H1 (cell line): ENCODE measurements around the gene PCBP2. TPM values are rescaled to one million over a fixed set of nuclear protein-coding genes. Genes with fewer than 3 reads are reported as not detected.

Experiments used
- CTCF ChIA-PET: fragments of 300-600 bp; sonication (Branson Sonifier 250); formaldehyde crosslinking; loops from one replicate; lab custom pipeline; 2021; ENCODE audit not compliant: partially characterized antibody; lab: Charles Lee
- POLR2A ChIA-PET: fragments of 300-600 bp; sonication (Branson Sonifier 250); formaldehyde crosslinking; loops from one replicate; lab custom pipeline; 2021; ENCODE audit warnings: inconsistent platforms; ENCODE audit not compliant: partially characterized antibody; lab: Charles Lee
- DNase-seq, 2 experiments: peaks; one replicate each; pipeline versions ENCODE4 v3.0.0 to v3.0.0-alpha.2; 2010 to 2022; ENCODE audit warnings: low spot score in 2 of 2, low read depth in 1 of 2, mixed read lengths in 1 of 2
- FAIRE-seq: peaks from 2 replicates; lab custom pipeline; 2011; peaks lifted over from hg19 to GRCh38; lab: Jason Lieb, UNC
- H2AFZ ChIP-seq: 2 replicates; pipeline ENCODE4 v1.8.1; 2012; ENCODE audit warnings: low read length, inconsistent platforms
- H2AK5ac ChIP-seq: 2 replicates; pipeline ENCODE4 v1.6.1; 2013; ENCODE audit warnings: low read depth, low read length
- H2BK120ac ChIP-seq: replicated peaks from 2 replicates; pipeline ENCODE3; 2013; ENCODE audit warnings: low read depth, low read length, inconsistent platforms
- H2BK12ac ChIP-seq: 2 replicates; pipeline ENCODE4 v1.6.1; 2013; ENCODE audit warnings: low read depth, low read length
- H2BK15ac ChIP-seq: 2 replicates; pipeline ENCODE4 v1.6.1; 2013; ENCODE audit warnings: low read length
- H2BK20ac ChIP-seq: 2 replicates; pipeline ENCODE4 v1.6.1; 2013; ENCODE audit warnings: low read length
- H2BK5ac ChIP-seq: 2 replicates; pipeline ENCODE4 v1.6.1; 2013; ENCODE audit warnings: low read depth, low read length
- H3K14ac ChIP-seq: 2 replicates; pipeline ENCODE4 v1.6.1; 2013; ENCODE audit warnings: inconsistent platforms; ENCODE audit not compliant: insufficient read length
- H3K18ac ChIP-seq: 2 replicates; pipeline ENCODE4 v1.6.1; 2013; ENCODE audit warnings: low read length; ENCODE audit errors: extremely low read depth
- H3K23ac ChIP-seq: 2 replicates; pipeline ENCODE4 v1.6.1; 2013; ENCODE audit warnings: inconsistent platforms; ENCODE audit not compliant: insufficient read length
- H3K23me2 ChIP-seq: 2 replicates; pipeline ENCODE4 v1.6.1; 2013; ENCODE audit warnings: low read depth, low read length
- H3K27ac ChIP-seq: 2 replicates; pipeline ENCODE4 v1.6.1; 2011; ENCODE audit warnings: low read depth, low read length, inconsistent platforms
- H3K27me3 ChIP-seq, 4 experiments: replicated peaks in 1 of 4; 1 replicate in 1 of 4; 2 replicates in 3 of 4; pipeline versions ENCODE4 v1.6.1 to v1.8.1; 2011 to 2013; ENCODE audit warnings: low read length in 3 of 4, mild to moderate bottlenecking in 3 of 4, inconsistent platforms in 2 of 4, mixed read lengths in 2 of 4, moderate library complexity in 1 of 4; ENCODE audit not compliant: control insufficient read depth in 3 of 4, insufficient read depth in 3 of 4; ENCODE audit errors: extremely low read depth in 1 of 4
- H3K36me3 ChIP-seq, 4 experiments: 2 replicates each; pipeline versions ENCODE4 v1.6.1 to v1.8.1; 2011 to 2013; ENCODE audit warnings: mild to moderate bottlenecking in 4 of 4, low read length in 3 of 4, moderate library complexity in 2 of 4, control low read depth in 1 of 4, inconsistent platforms in 1 of 4; ENCODE audit not compliant: insufficient read depth in 4 of 4, control insufficient read depth in 2 of 4
- H3K4ac ChIP-seq: replicated peaks from 2 replicates; pipeline ENCODE3; 2013; ENCODE audit warnings: low read length, low read depth, mixed read lengths, inconsistent platforms; ENCODE audit not compliant: insufficient read length
- H3K4me1 ChIP-seq, 4 experiments: replicated peaks in 1 of 4; 1 replicate in 1 of 4; 2 replicates in 3 of 4; pipeline versions ENCODE4 v1.6.1 to v1.8.1; 2011 to 2013; ENCODE audit warnings: low read length in 3 of 4, inconsistent platforms in 2 of 4, mixed read lengths in 1 of 4; ENCODE audit not compliant: insufficient read depth in 4 of 4, control insufficient read depth in 3 of 4
- H3K4me2 ChIP-seq, 2 experiments: 2 replicates each; pipeline versions ENCODE4 v1.6.1 to v1.8.1; 2011 to 2013; ENCODE audit warnings: low read depth in 2 of 2, low read length in 2 of 2, control low read depth in 1 of 2, inconsistent platforms in 1 of 2, mild to moderate bottlenecking in 1 of 2; ENCODE audit not compliant: insufficient read depth in 1 of 2
- H3K4me3 ChIP-seq, 4 experiments: fragments of 200-600, 300-600 bp in 1 of 4; sonication (generic), shearing (Covaris generic), sonication (Bioruptor Twin) in 1 of 4; 2 replicates each; pipeline versions ENCODE4 v1.5.1 to v1.8.1; 2011 to 2016; ENCODE audit warnings: low read length in 4 of 4, low read depth in 3 of 4, control low read depth in 2 of 4, inconsistent platforms in 2 of 4, mild to moderate bottlenecking in 2 of 4, mixed read lengths in 1 of 4, moderate library complexity in 1 of 4; ENCODE audit not compliant: insufficient read depth in 2 of 4; ENCODE audit errors: extremely low read depth in 1 of 4
- H3K56ac ChIP-seq: replicated peaks from 2 replicates; pipeline ENCODE3; 2013; ENCODE audit warnings: low read depth, mild to moderate bottlenecking, mixed read lengths, low read length, inconsistent platforms; ENCODE audit not compliant: insufficient read length
- H3K79me1 ChIP-seq: 2 replicates; pipeline ENCODE4 v1.6.1; 2013; ENCODE audit warnings: low read depth, low read length, control low read depth
- H3K79me2 ChIP-seq, 2 experiments: 2 replicates each; pipeline versions ENCODE4 v1.6.1 to v1.8.1; 2012 to 2013; ENCODE audit warnings: low read length in 2 of 2, mild to moderate bottlenecking in 2 of 2, inconsistent platforms in 1 of 2; ENCODE audit not compliant: insufficient read depth in 2 of 2, control insufficient read depth in 1 of 2
- H3K9ac ChIP-seq, 4 experiments: replicated peaks in 1 of 4; 1 replicate in 1 of 4; 2 replicates in 3 of 4; pipeline versions ENCODE4 v1.6.1 to v1.8.1; 2011 to 2013; ENCODE audit warnings: low read depth in 3 of 4, low read length in 3 of 4, control low read depth in 2 of 4, mild to moderate bottlenecking in 2 of 4, moderate library complexity in 2 of 4, inconsistent platforms in 1 of 4; ENCODE audit errors: extremely low read depth in 1 of 4
- H3K9me3 ChIP-seq, 2 experiments: 2 replicates each; pipeline versions ENCODE4 v1.6.1 to v1.8.1; 2012 to 2013; ENCODE audit warnings: mild to moderate bottlenecking in 2 of 2, moderate library complexity in 2 of 2, control low read depth in 1 of 2, inconsistent platforms in 1 of 2, low read depth in 1 of 2, low read length in 1 of 2, mixed read lengths in 1 of 2; ENCODE audit not compliant: insufficient read depth in 2 of 2
- H4K20me1 ChIP-seq, 2 experiments: replicated peaks in 1 of 2; 2 replicates each; pipeline versions ENCODE3 to v1.8.1; 2011 to 2013; ENCODE audit warnings: inconsistent platforms in 2 of 2, low read length in 2 of 2, mild to moderate bottlenecking in 1 of 2; ENCODE audit not compliant: insufficient read depth in 2 of 2, control insufficient read depth in 1 of 2
- H4K5ac ChIP-seq: 2 replicates; pipeline ENCODE4 v1.6.1; 2013; ENCODE audit warnings: low read length, low read depth, mixed read lengths, inconsistent platforms; ENCODE audit not compliant: insufficient read length
- H4K8ac ChIP-seq: 2 replicates; pipeline ENCODE4 v1.8.0; 2013; ENCODE audit warnings: mild to moderate bottlenecking, moderate library complexity, low read length, inconsistent platforms; ENCODE audit not compliant: insufficient read depth; ENCODE audit errors: extremely low read depth
- H4K91ac ChIP-seq: replicated peaks from 2 replicates; pipeline ENCODE3; 2013; ENCODE audit warnings: low read length, mixed read lengths, inconsistent platforms; ENCODE audit not compliant: insufficient read length
- BCL11A ChIP-seq, 2 experiments: IDR thresholded peaks; one replicate each; pipeline ENCODE4 v1.6.1; 2011; ENCODE audit warnings: low read depth in 2 of 2, low read length in 2 of 2, mild to moderate bottlenecking in 2 of 2
- BRCA1 ChIP-seq: IDR thresholded peaks from 2 replicates; pipeline ENCODE4 v1.6.1; 2012; ENCODE audit warnings: low read depth, low read length, improper control_type of control experiment
- GABPA ChIP-seq: IDR thresholded peaks from 2 replicates; pipeline ENCODE4 v1.6.1; 2011; ENCODE audit warnings: mild to moderate bottlenecking, low read length, moderate library complexity, borderline replicate concordance; ENCODE audit not compliant: insufficient read depth
- KDM1A ChIP-seq: fragments of 200-600, 300-600 bp; sonication (generic); IDR thresholded peaks from 2 replicates; pipeline ENCODE4 v1.7.1; 2016; ENCODE audit warnings: mild to moderate bottlenecking, low read length, borderline replicate concordance
- KDM4A ChIP-seq: IDR thresholded peaks from one replicate; pipeline ENCODE4 v1.7.1; 2012; ENCODE audit warnings: low read depth, mild to moderate bottlenecking, moderate library complexity, low read length, inconsistent platforms; ENCODE audit not compliant: severe bottlenecking
- NANOG ChIP-seq: IDR thresholded peaks from 2 replicates; pipeline ENCODE4 v1.6.1; 2011; ENCODE audit warnings: low read length, low read depth, mild to moderate bottlenecking, inconsistent platforms; ENCODE audit not compliant: insufficient read depth, poor library complexity, severe bottlenecking
- RBBP5 ChIP-seq: IDR thresholded peaks from 2 replicates; pipeline ENCODE4 v1.7.1; 2012; ENCODE audit warnings: low read depth, mild to moderate bottlenecking, inconsistent platforms, low read length, moderate library complexity, borderline replicate concordance
- SIN3A ChIP-seq, 2 experiments: IDR thresholded peaks in 1 of 2; conservative IDR thresholded peaks in 1 of 2; 2 replicates each; pipeline ENCODE4 v1.6.1; 2011 to 2012; ENCODE audit warnings: low read length in 2 of 2, improper control_type of control experiment in 1 of 2, low read depth in 1 of 2, mild to moderate bottlenecking in 1 of 2
- SP2 ChIP-seq: IDR thresholded peaks from 2 replicates; pipeline ENCODE4 v1.6.1; 2012; ENCODE audit warnings: mild to moderate bottlenecking, low read length, inconsistent platforms
- TCF12 ChIP-seq: IDR thresholded peaks from 2 replicates; pipeline ENCODE4 v1.6.1; 2011; ENCODE audit warnings: low read depth, mild to moderate bottlenecking, low read length
- TEAD4 ChIP-seq: IDR thresholded peaks from 2 replicates; pipeline ENCODE4 v1.6.1; 2012; ENCODE audit warnings: low read depth, low read length, inconsistent platforms, mixed read lengths
- ZNF274 ChIP-seq: IDR thresholded peaks from 2 replicates; pipeline ENCODE4 v1.7.0; 2012; ENCODE audit warnings: low read length, borderline replicate concordance; ENCODE audit errors: extremely low read depth
- WGBS, 2 experiments: shearing (Covaris generic) in 1 of 2; methylation state at CpG; one replicate each; pipeline versions ENCODE4 v1.1.6 to v1.1.7; 2013 to 2015; ENCODE audit warnings: low lambda C conversion rate in 2 of 2, mixed read lengths in 2 of 2, inconsistent platforms in 1 of 2, low coverage in 1 of 2, missing lambda C conversion rate in 1 of 2; ENCODE audit not compliant: insufficient replicate concordance in 2 of 2, insufficient coverage in 1 of 2, insufficient read length in 1 of 2; ENCODE audit errors: extremely low coverage in 1 of 2, missing lambda C conversion rate in 1 of 2; 5-methylcytosine and 5-hydroxymethylcytosine counted together
- polyA plus RNA-seq, 7 experiments: library from polyadenylated mRNA; depleted of rRNA in 3 of 7; stranded (reverse) in 5 of 7; unstranded in 2 of 7; fragments of >200 nt in 5 of 7; fragments of 200-250 nt in 2 of 7; gene quantifications; 1 replicate in 5 of 7; 2 replicates in 1 of 7; 4 replicates in 1 of 7; pipeline versions ENCODE4 v1.2.1 to v1.2.3, GENCODE V29; 2011 to 2013; ENCODE audit warnings: missing spikeins in 2 of 7, mixed read lengths in 2 of 7
- total RNA-seq: library from RNA; stranded (reverse); fragmentation: NEBNext Ultra II Directional; extraction: Animal tissue kit (Norgen Biotek cat#: 25700); gene quantifications from 2 replicates; pipeline ENCODE4 v1.2.1, GENCODE V29; 2021
- TF ChIP-seq, protein P1 (sequence below): IDR thresholded peaks from 2 replicates; pipeline ENCODE4 v1.6.1; 2012; ENCODE audit warnings: inconsistent platforms

PCBP2 gene
- total and polyA plus RNA-seq, 2 of the 8 experiments (the other 6 are each of a cell fraction or from before 2014, with no cell fraction given), result 470 to 1,123 TPM

DNA sequence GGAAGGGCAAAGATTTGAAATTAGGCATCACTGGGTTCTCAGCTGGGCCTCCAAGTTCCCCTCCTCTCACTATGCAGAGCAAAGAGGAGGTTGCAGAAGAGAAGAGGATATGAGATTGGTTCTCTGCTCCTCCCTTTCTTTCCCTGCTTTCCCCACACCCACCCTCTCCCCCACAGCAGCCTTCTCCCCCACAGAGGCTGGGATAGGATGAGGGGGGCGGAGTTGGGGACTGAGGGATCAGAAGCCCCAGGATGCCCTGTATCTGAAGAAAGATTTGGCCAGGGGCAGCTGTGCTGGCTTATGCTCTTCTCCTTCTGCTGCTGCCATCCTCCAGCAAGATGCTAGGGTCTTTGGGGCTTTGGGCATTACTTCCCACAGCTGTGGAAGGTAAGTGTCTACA, 28.3 kb upstream of the PCBP2 start, which contains the start of gene AMHR2:
AMHR2 (plus strand) TSS at position 259 of the 400 bp plus-strand sequence; CDS start at position 339, 80 bp downstream.
- Histone ChIP-seq H2AK5ac (no peak within 1 kb of the TSS), H3K79me1 (no peaks in the 10 kb centered on the region), H3K9me3 (no peaks in the 10 kb centered on the region), H2BK20ac (no peak within 1 kb of the TSS), H4K8ac (peak within 1 kb of the TSS; percentile 53; the same call in 1 of the 2 replicates), H2BK5ac (no peak within 1 kb of the TSS), H3K56ac (no peak within 1 kb of the TSS), H3K36me3 (no peaks in the 10 kb centered on the region), H2BK15ac (no peak within 1 kb of the TSS), H4K91ac (no peak within 1 kb of the TSS), H2AFZ (no peak within 1 kb of the TSS), H2BK12ac (no peak within 1 kb of the TSS), H3K4me1 (peaks cover 0 to 5% (median 1%) of the 10 kb centered on the region in 4 experiments; a peak in 3 of 7 replicates), H3K4ac (no peak within 1 kb of the TSS), H3K14ac (no peak within 1 kb of the TSS), H3K18ac (no peak within 1 kb of the TSS), H3K27ac (no peak within 1 kb of the TSS), H3K23me2 (no peaks in the 10 kb centered on the region), H3K4me3 (no peak within 1 kb of the TSS), H3K79me2 (no peaks in the 10 kb centered on the region), H3K23ac (no peak within 1 kb of the TSS), H4K20me1 (no peaks in the 10 kb centered on the region), H4K5ac (no peak within 1 kb of the TSS), H3K4me2 (no peak within 1 kb of the TSS), H3K27me3 (no peaks in the 10 kb centered on the region), H3K9ac (no peak within 1 kb of the TSS), H2BK120ac (no peak within 1 kb of the TSS)
- DNase-seq (no peak), FAIRE-seq (no peak)
- 89% methylated on average over 1 of the region's 1 CpG; no CpG with 5 or more reads in 1 of the 2 experiments for WGBS, 2 experiments
- ChIA-PET POLR2A (interaction anchor here (0.6 to 1.4 kb wide), 8 partner anchors 11 to 78 kb away, joined by 3 to 6 read pairs (median 3); partner anchors contain the start of genes PRR13 and TARBP2), CTCF (interaction anchor here (0.9 to 5.3 kb wide), 9 partner anchors 10 to 89 kb away, joined by 3 to 37 read pairs (median 4); no protein-coding TSS in a partner anchor)
- TF ChIP-seq NANOG (no peak), TEAD4 (no peak), TCF12 (no peak), BRCA1 (no peak), SP2 (no peak), GABPA (no peak), KDM1A (no peak), ZNF274 (no peak), SIN3A (conservative IDR thresholded peaks at IDR 0.05 in 1 of 2, IDR thresholded peaks at IDR 0.05 in 1 of 2; ENCODE audit: low read depth in 1 of 2, low read length in 2 of 2) (no peak), RBBP5 (no peak), BCL11A (IDR thresholded peaks at IDR 0.05; ENCODE audit: low read depth in 2 of 2, low read length in 2 of 2) (no peak), KDM4A (no peak)
- TF ChIP-seq, protein P1, sequence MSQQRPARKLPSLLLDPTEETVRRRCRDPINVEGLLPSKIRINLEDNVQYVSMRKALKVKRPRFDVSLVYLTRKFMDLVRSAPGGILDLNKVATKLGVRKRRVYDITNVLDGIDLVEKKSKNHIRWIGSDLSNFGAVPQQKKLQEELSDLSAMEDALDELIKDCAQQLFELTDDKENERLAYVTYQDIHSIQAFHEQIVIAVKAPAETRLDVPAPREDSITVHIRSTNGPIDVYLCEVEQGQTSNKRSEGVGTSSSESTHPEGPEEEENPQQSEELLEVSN, result no peak
